ENCODE results near the gene DUSP15. TPM values are rescaled to one million over a fixed set of nuclear protein-coding genes. Genes with fewer than 3 reads are reported as not detected.

DUSP15 gene
- total RNA-seq, 1 experiment from 2014 or later = not detected

DNA sequence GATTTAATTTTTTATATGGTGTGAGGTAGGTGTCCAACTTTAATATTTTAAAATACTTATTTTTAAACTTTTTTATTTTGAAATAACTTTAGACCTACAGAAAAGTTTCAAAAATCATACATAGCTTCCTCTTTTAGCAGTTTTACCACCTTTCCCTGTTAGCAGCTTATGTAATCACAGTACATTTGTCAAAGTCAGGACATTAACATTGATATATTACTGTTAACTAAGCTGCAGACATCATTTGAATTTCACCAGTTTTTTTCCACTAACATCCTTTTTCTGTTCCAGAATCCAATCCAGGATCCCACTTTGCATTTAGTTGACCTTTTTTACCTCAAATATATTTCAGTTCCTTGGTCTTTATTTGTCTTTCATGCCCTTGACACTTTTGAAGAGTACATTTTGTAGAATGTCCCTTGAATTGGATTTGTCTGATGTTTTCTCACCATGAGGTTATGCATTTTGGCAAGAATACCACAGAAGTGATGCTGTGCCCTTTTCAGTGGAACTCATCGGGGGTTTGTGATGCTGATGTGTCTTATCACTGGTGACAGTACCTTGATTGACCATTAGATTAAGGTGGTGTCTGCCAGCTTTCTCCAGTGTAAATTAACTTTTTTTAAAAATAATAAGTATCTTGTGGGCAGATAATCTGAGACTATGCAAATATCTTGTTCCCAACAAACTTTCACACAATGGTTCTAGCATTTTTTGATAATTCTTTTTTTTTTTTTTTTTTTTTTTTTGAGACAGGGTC is 33.5 kb upstream of the DUSP15 start:
- H3K79me2 ChIP-seq (ENCODE audit: low read depth) = no peaks in the 10 kb centered on the region
- ChIA-PET POLR2A (ENCODE audit: unreplicated experiment) (no interaction called here), CTCF (no interaction called here)
- H3K9me2 ChIP-seq (ENCODE audit: insufficient read depth) = no peaks in the 10 kb centered on the region
- no peaks in the 10 kb centered on the region for H3K4me1 ChIP-seq (replicated peaks; ENCODE audit: insufficient read depth)
- BruUV-seq (replicated peaks) = no TSS peak
- H3K4me2 ChIP-seq = no peak overlapping the region
- no peaks in the 10 kb centered on the region for H4K20me1 ChIP-seq (ENCODE audit: insufficient read depth)
- peaks cover 31% of the 10 kb centered on the region for H3K27me3 ChIP-seq (ENCODE audit: insufficient read depth, low read depth)
- no peak overlapping the region for H3K27ac ChIP-seq
- no peaks in the 10 kb centered on the region for H3F3A ChIP-seq (ENCODE audit: insufficient read depth, low read depth)
- H3K36me3 ChIP-seq (ENCODE audit: low read depth) = no peaks in the 10 kb centered on the region
- no peaks in the 10 kb centered on the region for H3K9me3 ChIP-seq (ENCODE audit: insufficient read depth, low read depth)
- intact Hi-C loops (cut with micrococcal nuclease; ENCODE audit: unreplicated experiment) = no loop called here
- H3K4me3 ChIP-seq = no peak overlapping the region
- H2AFZ ChIP-seq = no peak overlapping the region
- TF ChIP-seq, protein P1, sequence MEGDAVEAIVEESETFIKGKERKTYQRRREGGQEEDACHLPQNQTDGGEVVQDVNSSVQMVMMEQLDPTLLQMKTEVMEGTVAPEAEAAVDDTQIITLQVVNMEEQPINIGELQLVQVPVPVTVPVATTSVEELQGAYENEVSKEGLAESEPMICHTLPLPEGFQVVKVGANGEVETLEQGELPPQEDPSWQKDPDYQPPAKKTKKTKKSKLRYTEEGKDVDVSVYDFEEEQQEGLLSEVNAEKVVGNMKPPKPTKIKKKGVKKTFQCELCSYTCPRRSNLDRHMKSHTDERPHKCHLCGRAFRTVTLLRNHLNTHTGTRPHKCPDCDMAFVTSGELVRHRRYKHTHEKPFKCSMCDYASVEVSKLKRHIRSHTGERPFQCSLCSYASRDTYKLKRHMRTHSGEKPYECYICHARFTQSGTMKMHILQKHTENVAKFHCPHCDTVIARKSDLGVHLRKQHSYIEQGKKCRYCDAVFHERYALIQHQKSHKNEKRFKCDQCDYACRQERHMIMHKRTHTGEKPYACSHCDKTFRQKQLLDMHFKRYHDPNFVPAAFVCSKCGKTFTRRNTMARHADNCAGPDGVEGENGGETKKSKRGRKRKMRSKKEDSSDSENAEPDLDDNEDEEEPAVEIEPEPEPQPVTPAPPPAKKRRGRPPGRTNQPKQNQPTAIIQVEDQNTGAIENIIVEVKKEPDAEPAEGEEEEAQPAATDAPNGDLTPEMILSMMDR (conservative IDR thresholded peaks at IDR 0.05) = no peak
- no peak for TF ChIP-seq EZH2 (IDR thresholded peaks at IDR 0.05; ENCODE audit: low read depth)
- no peak for DNase-seq

DNA sequence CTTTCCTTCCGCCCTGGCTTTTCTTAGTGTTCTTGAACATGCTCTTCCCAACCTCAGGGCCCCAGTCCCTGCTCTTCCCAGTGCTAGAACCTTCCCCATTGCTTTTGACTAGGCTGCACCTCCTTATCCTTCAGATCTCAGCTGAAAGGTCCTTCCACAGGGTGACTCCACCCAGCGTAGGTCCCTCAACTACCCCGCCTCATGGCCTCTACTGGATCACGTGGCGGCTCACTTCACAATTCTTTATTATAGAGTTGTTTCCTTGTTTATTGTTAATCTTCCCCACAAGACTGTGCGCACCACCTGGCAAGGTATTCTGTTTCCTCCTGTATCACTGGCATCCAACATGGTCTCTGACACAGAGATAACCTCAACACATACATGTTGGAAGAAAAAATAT is 31.3 kb upstream of the DUSP15 start:
- Histone ChIP-seq H3K4me2 (no peak overlapping the region), H3K79me2 (ENCODE audit: low read depth) (no peaks in the 10 kb centered on the region), H3K4me3 (no peak overlapping the region), H3F3A (ENCODE audit: insufficient read depth, low read depth) (no peaks in the 10 kb centered on the region), H3K9me2 (ENCODE audit: insufficient read depth) (no peaks in the 10 kb centered on the region), H3K4me1 (replicated peaks; ENCODE audit: insufficient read depth) (no peaks in the 10 kb centered on the region), H3K9me3 (ENCODE audit: insufficient read depth, low read depth) (no peaks in the 10 kb centered on the region), H3K27me3 (ENCODE audit: insufficient read depth, low read depth) (peaks cover 31% of the 10 kb centered on the region), H3K36me3 (ENCODE audit: low read depth) (no peaks in the 10 kb centered on the region), H2AFZ (no peak overlapping the region), H4K20me1 (ENCODE audit: insufficient read depth) (no peaks in the 10 kb centered on the region), H3K27ac (no peak overlapping the region)
- POLR2A ChIA-PET (ENCODE audit: unreplicated experiment) = no interaction called here
- no TSS peak for BruUV-seq (replicated peaks)
- CTCF ChIA-PET = no interaction called here
- DNase-seq = no peak
- intact Hi-C loops (cut with micrococcal nuclease; ENCODE audit: unreplicated experiment) = no loop called here
- TF ChIP-seq EZH2 (IDR thresholded peaks at IDR 0.05; ENCODE audit: low read depth) = no peak

DNA sequence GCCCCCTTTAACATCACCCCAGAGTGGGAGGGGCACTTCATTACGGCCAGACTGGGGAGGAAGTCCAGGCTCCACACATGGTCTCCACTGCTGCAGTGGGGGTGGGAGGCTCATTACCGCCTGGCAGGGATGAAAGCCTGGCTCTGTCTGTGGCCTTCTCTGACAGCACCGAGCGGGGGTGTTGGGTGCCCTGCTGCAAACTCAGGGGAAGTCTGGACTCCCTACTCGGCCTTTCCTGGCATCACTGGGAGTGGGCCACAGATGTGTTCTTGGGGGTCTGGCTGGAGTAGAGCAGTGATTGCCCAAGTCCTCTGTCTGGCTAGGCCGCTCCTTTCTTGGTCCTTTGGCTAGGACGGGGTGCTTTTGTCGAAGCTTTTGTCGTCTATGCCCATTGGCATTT is 27.2 kb upstream of the DUSP15 start:
- Histone ChIP-seq H3K9me2 (ENCODE audit: insufficient read depth) (no peaks in the 10 kb centered on the region), H3K36me3 (ENCODE audit: low read depth) (no peaks in the 10 kb centered on the region), H4K20me1 (ENCODE audit: insufficient read depth) (no peaks in the 10 kb centered on the region), H2AFZ (no peak overlapping the region), H3K4me2 (no peak overlapping the region), H3K4me1 (replicated peaks; ENCODE audit: insufficient read depth) (no peaks in the 10 kb centered on the region), H3K27ac (no peak overlapping the region), H3K27me3 (ENCODE audit: insufficient read depth, low read depth) (peaks cover 31% of the 10 kb centered on the region), H3K79me2 (ENCODE audit: low read depth) (no peaks in the 10 kb centered on the region), H3F3A (ENCODE audit: insufficient read depth, low read depth) (no peaks in the 10 kb centered on the region), H3K9me3 (ENCODE audit: insufficient read depth, low read depth) (no peaks in the 10 kb centered on the region), H3K4me3 (no peak overlapping the region)
- ChIA-PET POLR2A (ENCODE audit: unreplicated experiment) (interaction anchor here (0.7 kb wide), 1 partner anchor 22 kb away, joined by 4 read pairs; no protein-coding TSS in a partner anchor), CTCF (no interaction called here)
- TF ChIP-seq EZH2 (IDR thresholded peaks at IDR 0.05; ENCODE audit: low read depth) = no peak
- TF ChIP-seq, protein P1 (conservative IDR thresholded peaks at IDR 0.05) = no peak
- DNase-seq = no peak
- no TSS peak for BruUV-seq (replicated peaks)
- intact Hi-C loops (cut with micrococcal nuclease; ENCODE audit: unreplicated experiment) = no loop called here

DNA sequence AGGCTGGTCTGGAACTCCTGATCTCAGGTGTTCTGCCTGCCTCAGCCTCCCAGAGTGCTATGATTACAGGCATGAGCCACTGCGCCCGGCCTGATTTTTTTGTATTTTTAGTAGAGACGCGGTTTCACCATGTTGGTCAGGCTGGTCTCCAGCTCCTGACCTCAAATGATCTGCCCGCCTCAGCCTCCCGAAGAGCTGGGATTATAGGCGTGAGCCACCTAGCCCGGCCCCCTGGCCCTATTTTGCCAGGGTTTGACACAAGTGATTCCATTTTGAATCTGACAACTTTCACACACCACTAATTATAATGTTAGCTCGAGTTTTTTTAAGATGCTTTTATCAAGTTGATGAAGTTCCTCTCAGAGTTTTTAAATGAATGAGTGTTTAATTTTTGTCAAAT is 25.7 kb upstream of the DUSP15 start:
- no TSS peak for BruUV-seq (replicated peaks)
- DNase-seq = no peak
- Histone ChIP-seq H3K4me2 (no peak overlapping the region), H2AFZ (no peak overlapping the region), H3K9me2 (ENCODE audit: insufficient read depth) (no peaks in the 10 kb centered on the region), H3K27me3 (ENCODE audit: insufficient read depth, low read depth) (peaks cover 23% of the 10 kb centered on the region), H4K20me1 (ENCODE audit: insufficient read depth) (no peaks in the 10 kb centered on the region), H3F3A (ENCODE audit: insufficient read depth, low read depth) (no peaks in the 10 kb centered on the region), H3K9me3 (ENCODE audit: insufficient read depth, low read depth) (no peaks in the 10 kb centered on the region), H3K79me2 (ENCODE audit: low read depth) (no peaks in the 10 kb centered on the region), H3K4me1 (replicated peaks; ENCODE audit: insufficient read depth) (no peaks in the 10 kb centered on the region), H3K36me3 (ENCODE audit: low read depth) (no peaks in the 10 kb centered on the region), H3K4me3 (no peak overlapping the region), H3K27ac (no peak overlapping the region)
- TF ChIP-seq EZH2 (IDR thresholded peaks at IDR 0.05; ENCODE audit: low read depth) = no peak
- ChIA-PET CTCF (no interaction called here), POLR2A (ENCODE audit: unreplicated experiment) (no interaction called here)
- intact Hi-C loops (cut with micrococcal nuclease; ENCODE audit: unreplicated experiment) = no loop called here

Data from PC-9 (cell line).